Measurements from ENCODE around the gene CAMK2D. TPM values are rescaled to one million over a fixed set of nuclear protein-coding genes. Genes with fewer than 3 reads are reported as not detected.
A peak's percentile ranks its signal among the peaks of the same experiment; 100 is the strongest.
"Not testable (repeated sequence)": the region's sequence is repeated elsewhere in the genome, so short reads cannot be mapped to it uniquely, and the experiment has no call there.

CAMK2D gene
- total RNA-seq, 1 donor from 2014 or later = 40.2 TPM

DNA sequence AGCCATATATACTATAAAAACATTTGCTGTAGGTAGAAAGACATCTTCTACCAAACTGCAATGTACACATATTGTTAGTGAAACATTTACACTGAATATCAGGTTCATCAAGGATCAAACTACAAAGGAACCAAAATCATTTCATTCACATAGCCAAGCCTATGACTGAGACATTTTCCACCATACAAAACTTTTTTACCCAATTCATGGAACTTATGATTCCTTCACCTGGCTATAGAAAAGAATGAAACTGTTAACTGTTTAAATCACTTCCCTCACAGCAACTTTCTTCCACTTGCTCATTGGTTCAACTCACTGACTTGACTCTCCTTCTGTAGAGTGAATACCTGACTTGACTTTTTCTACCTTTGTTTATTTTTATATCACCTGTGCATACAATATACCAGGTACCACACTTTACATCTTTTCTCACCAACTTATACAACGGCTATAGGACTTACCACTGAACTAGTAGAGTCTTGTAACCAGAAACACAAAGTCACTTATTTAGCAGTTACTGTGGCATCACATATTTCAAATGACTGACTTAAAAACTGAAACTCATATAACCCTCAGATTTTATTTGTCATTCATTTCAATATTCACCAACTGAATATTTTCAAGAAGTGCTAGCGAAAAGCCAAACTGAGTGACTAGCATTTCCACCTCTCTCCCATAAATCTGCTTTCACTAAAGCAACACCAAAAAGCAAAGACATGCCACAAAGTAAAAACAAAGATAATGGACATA, 30.9 kb downstream of the CAMK2D start:
- no peak for DNase-seq (ENCODE audit: low spot score)

DNA sequence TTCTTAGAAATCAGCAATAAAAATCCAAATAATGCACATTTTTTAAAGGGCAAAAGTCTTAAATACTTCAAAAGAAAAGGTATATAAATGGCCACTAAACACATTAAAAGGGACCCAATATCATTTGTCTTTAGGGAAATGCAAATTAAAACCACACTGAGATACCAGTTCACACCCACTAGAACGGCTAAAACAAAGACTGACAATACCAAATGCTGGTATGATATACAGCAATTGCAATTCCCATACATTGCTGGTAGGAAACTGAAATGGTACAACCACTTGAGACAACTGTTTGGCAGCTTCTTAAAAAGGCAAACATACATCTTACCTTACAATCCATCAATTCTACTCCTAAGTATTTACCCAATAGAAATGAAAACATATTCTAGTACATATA, 33.7 kb downstream of the CAMK2D start:
- DNase-seq (ENCODE audit: low spot score) = no peak

- DNase-seq (ENCODE audit: low spot score) = no peak
Measured at GRCh38 chr4:113725963-113726362, 35.6 kb downstream of the CAMK2D start.

GRCh38 chr4:113718252-113718651, 43.3 kb downstream of the CAMK2D start:
- no peak for DNase-seq (ENCODE audit: low spot score)

- no peak for DNase-seq (ENCODE audit: low spot score)
Measured at GRCh38 chr4:113711883-113712662, 49.5 kb downstream of the CAMK2D start.

- no peak for DNase-seq (ENCODE audit: low spot score)
Measured at GRCh38 chr4:113708250-113708649, 53.3 kb downstream of the CAMK2D start.

DNA sequence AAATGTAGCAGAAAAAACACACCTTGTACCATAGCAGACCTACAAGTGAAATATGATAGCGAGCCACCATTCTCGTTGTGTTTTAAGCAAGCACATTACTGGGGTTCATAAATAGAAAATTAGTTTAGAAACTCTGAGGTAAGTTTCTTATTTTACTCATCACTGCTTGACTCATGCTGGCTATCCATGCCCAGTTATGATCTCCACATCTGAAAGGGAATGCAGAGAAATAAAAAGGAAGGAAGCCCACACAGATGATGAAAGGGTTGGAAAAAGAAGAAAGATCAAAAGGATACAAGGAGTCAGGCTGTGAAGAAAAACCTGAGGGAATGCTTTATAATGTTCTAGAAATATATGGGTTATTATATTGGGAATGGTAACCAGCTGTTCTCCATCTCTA, 54.5 kb downstream of the CAMK2D start:
- DNase-seq (ENCODE audit: low spot score) = no peak

DNA sequence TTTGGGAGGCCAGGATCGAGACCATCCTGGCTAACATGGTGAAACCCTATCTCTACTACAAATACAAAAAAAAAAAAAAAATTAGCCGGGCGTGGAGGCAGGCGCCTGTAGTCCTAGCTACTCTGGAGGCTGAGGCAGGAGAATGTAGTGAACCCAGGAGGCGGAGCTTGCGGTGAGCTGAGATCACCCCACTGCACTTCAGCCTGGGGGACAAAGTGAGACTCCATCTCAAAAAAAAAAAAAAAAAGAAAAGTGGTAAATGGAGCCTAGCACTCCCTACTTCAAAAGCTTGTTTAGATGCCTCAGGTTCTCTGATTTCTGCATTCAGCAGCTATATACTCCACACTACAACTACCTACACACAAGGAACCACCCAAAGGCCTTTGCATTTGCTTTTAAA, 56.4 kb downstream of the CAMK2D start:
- not testable (repeated sequence) for DNase-seq (ENCODE audit: low spot score)

DNA sequence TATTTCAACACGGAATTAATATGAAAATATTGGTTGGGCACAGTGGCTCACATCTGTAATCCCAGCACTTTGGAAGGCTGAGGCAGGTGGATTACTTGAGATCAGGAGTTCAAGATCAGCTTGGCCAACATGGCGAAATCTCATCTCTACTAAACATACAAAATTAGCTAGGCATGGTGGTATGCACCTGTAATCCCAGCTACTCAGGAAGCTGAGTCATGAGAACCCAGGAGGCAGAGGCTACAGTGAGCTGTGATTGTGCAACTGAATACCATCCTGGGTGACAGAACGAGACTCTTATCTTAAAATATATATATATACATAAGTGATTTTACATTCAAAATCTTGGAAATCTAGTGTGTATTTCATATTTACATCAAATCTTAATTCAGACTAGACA, 58.9 kb downstream of the CAMK2D start:
- not testable (repeated sequence) for DNase-seq (ENCODE audit: low spot score)

DNA sequence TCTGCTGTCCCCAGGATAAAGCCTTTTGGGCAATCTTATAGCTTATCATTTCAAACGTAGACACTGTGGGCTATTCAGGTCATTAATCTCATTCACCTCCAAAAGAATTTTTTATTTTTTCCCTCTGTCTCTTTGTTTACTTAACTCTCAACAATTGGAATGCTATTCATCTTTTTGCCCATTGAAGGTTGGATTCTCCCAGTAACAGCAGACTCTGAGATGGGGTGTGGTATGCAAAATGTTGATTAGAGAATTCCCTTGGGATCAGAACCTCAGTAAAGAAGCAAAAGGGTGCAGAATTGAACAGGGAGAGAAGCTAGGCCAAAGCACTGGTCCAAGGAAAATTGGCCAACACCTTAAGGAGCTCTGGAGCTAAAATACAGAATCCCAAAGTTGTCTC, 60.4 kb downstream of the CAMK2D start:
- DNase-seq (ENCODE audit: low spot score) = no peak

- no peak for DNase-seq (ENCODE audit: low spot score)
Measured at GRCh38 chr4:113700602-113701150, 60.9 kb downstream of the CAMK2D start.

DNA sequence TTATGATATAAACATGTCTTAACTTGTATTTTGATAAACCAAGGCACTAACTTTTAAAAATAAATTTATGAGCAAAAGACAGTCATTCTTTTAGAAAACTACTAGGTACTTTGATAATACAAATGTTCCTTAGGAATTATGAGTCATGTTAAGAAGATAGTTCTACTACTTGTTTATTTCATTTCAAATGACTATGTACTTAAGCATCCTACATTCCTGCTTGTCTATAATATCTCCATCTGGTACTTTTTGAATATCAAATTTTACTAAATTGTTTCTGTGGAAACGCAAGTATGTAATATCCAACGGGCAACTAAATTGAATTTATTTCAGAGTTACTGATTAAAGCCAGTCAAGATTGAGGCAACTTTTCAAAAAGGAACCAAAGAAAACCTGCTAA, 61.8 kb downstream of the CAMK2D start:
- no peak for DNase-seq (ENCODE audit: low spot score)

- no peak for DNase-seq (ENCODE audit: low spot score)
Measured at GRCh38 chr4:113697429-113697828, 64.1 kb downstream of the CAMK2D start.

DNA sequence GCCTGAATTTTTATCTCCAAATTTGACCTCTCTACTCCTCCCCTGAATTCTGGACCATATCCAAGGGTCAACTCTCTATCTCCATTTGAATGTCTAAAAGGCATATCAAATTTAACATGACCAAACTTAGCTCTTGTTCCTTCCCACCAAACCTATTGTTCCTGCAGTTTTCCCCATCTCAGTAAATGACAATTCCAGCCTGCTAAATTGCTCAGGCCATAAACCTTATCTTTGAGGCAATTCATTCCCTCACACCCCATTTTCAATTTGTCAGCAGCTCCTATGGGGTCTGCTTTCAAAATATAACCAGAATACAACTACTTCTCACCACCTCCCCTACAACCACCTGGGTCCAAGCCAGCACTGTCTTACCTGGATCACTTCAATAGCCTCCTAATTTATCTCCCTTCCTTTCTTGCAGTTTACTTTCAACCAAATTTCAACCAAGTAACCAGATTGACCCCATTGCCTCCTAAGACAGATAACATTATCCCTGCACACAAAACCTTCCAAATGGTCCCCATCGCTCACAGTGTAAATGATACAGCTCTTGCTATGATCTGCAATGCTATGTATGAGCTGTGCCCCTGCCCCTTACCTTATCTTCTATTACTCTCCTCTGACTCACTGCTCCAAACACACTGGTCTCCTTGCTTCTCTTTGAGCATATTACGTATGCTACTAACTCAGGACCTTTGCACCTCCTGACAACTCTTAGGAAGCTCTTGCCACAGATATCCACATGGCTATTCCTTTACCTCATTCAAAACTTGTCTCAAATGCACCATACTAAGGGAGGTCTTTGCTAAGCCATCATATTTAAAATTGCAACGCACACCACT, 66.0 kb downstream of the CAMK2D start:
- no peak for DNase-seq (ENCODE audit: low spot score)

- DNase-seq (ENCODE audit: low spot score) = no peak
Measured at GRCh38 chr4:113694008-113694407, 67.5 kb downstream of the CAMK2D start.

GRCh38 chr4:113692809-113693411, 68.6 kb downstream of the CAMK2D start:
- DNase-seq (ENCODE audit: low spot score) = no peak

DNA sequence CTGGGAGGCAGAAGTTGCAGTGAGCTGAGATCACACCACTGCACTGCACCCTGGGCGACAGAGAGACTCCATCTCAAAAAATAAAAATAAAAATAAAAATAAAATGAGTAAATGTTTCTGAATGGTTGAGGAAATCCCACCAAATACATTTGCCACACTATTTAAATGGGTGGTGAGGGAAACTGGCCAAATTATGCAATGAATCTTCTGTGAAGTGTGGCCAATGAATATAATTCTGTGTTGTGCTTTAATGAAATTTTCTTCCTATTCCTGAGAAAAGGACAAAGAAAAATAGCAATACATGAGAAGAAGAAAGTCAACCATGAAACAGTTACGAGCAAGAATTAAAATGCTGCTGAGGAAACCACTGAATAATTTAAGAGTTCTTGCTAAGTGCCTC, 69.9 kb downstream of the CAMK2D start:
- DNase-seq (ENCODE audit: low spot score) = no peak

GRCh38 chr4:113689394-113689793, 72.1 kb downstream of the CAMK2D start:
- DNase-seq (ENCODE audit: low spot score) = no peak

- no peak for DNase-seq (ENCODE audit: low spot score)
Measured at GRCh38 chr4:113687067-113687718, 74.3 kb downstream of the CAMK2D start.

- DNase-seq (ENCODE audit: low spot score) = not testable (repeated sequence)
Measured at GRCh38 chr4:113685157-113685556, 76.4 kb downstream of the CAMK2D start.

GRCh38 chr4:113684534-113685091, 76.9 kb downstream of the CAMK2D start:
- DNase-seq (ENCODE audit: low spot score) = peak; percentile 55

All from ureter (tissue), 1 donor.